ENCODE data around the gene METAP1.
A peak's percentile ranks its signal among the peaks of the same experiment; 100 is the strongest.
"Not testable (repeated sequence)": the region's sequence is repeated elsewhere in the genome, so short reads cannot be mapped to it uniquely, and the experiment has no call there.

The METAP1 gene

DNA sequence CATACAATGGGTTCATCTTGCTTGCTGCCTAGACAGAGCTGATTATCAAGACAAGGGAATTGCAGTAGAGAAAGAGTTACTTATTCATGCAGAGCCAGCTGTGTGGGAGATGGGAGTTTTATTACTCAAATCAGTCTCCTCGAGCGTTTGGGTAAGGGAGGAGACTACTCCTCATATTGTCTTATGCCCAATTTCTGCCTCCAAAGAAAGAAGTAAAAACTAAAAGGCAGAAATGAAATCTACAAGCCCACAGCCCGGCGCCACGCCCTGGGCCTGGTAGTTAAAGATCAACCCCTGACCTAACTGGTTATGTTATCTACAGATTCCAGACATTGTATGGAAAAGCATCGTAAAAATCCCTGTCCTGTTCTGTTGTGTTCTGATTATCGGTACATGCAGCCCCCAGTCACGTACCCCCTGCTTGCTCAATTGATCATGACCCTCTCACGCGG, 28.3 kb downstream of the METAP1 start:
- DNase-seq; H3K4me1 ChIP-seq (ENCODE audit: control insufficient read depth, insufficient read depth, low read length, poor library complexity, severe bottlenecking): not testable (repeated sequence)

DNA sequence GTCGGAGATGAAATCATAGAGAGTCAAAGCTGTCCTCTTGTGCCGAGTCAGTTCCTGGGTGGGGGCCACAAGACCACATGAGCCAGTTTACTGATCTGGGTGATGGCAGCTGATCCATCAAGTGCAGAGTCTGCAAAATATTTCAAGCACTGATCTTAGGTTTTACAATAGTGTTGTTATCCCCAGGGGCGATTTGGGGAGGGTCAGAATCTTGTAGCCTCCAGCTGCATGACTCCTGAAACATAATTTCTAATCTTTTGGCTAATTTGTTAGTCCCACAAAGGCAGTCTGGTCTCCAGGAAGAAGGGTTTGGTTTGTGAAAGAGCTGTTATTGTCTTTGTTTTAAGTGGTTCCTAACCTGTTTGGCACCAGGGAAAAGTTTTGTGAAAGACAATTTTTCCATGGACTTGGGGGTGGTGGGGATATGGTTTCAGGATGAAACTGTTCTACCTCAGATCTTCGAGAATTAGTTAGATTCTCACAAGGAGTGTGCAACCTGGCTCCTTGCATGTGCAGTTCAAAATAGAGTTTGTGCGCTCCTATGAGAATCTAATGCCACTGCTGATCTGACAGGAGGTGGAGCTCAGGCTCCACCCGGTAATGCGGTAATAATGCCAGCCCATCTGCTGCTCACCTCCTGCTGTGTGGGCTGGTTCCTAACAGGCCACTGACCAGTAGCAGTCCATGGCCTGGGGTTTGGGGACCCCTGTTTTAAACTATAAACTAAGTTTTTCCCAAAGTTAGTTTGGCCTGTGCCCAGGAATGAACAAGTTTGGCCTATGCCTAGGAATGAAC, 29.2 kb downstream of the METAP1 start:
- Histone ChIP-seq H3K4me1 (ENCODE audit: control insufficient read depth, insufficient read depth, low read length, poor library complexity, severe bottlenecking) (no peaks in the 10 kb centered on the region), H3K9me3 (ENCODE audit: control insufficient read depth, low read length) (peaks cover 13% of the 10 kb centered on the region), H3K4me3 (ENCODE audit: insufficient read depth, low read depth, low read length, poor library complexity, severe bottlenecking) (no peak overlapping the region), H3K27me3 (replicated peaks; ENCODE audit: control insufficient read depth, insufficient read depth, low read length, poor library complexity, severe bottlenecking) (no peaks in the 10 kb centered on the region), H3K36me3 (ENCODE audit: control insufficient read depth, insufficient read depth, low read length) (no peaks in the 10 kb centered on the region), H3K27ac (ENCODE audit: insufficient read depth, low read length, poor library complexity, severe bottlenecking) (no peak overlapping the region)
- no peak for DNase-seq

More for the DNA sequence above, 28.3 kb downstream of the METAP1 start:
- H3K9me3 ChIP-seq (ENCODE audit: control insufficient read depth, low read length): peaks cover 13% of the 10 kb centered on the region
- not testable (repeated sequence) for H3K4me3 ChIP-seq (ENCODE audit: insufficient read depth, low read depth, low read length, poor library complexity, severe bottlenecking); H3K27me3 ChIP-seq (replicated peaks; ENCODE audit: control insufficient read depth, insufficient read depth, low read length, poor library complexity, severe bottlenecking); H3K36me3 ChIP-seq (ENCODE audit: control insufficient read depth, insufficient read depth, low read length); H3K27ac ChIP-seq (ENCODE audit: insufficient read depth, low read length, poor library complexity, severe bottlenecking)

DNA sequence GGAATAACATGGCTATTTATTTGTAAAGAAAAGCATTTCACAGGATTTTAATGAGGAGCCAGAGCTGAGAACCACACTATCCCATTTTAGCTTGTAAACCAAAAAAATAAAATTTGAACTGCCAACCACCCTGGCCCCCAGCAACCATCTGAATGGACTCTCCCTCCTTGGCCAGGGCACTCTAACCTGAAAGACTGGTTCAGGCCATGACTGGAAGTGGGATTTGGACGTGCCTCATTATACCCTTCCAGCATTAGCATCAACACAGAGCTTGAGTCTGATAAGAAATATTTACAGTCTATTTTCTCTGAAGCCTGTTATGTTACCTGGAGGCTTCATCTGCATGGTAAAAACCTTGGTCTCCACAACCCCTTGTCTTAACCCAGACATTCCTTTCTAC, 30.0 kb downstream of the METAP1 start:
- H3K4me1 ChIP-seq (ENCODE audit: control insufficient read depth, insufficient read depth, low read length, poor library complexity, severe bottlenecking): peaks cover 4% of the 10 kb centered on the region
- H3K27ac ChIP-seq (ENCODE audit: insufficient read depth, low read length, poor library complexity, severe bottlenecking): no peak overlapping the region
- no peaks in the 10 kb centered on the region for H3K27me3 ChIP-seq (replicated peaks; ENCODE audit: control insufficient read depth, insufficient read depth, low read length, poor library complexity, severe bottlenecking)
- no peak for DNase-seq
- no peaks in the 10 kb centered on the region for H3K36me3 ChIP-seq (ENCODE audit: control insufficient read depth, insufficient read depth, low read length)
- peaks cover 12% of the 10 kb centered on the region for H3K9me3 ChIP-seq (ENCODE audit: control insufficient read depth, low read length)
- no peak overlapping the region for H3K4me3 ChIP-seq (ENCODE audit: insufficient read depth, low read depth, low read length, poor library complexity, severe bottlenecking)

DNA sequence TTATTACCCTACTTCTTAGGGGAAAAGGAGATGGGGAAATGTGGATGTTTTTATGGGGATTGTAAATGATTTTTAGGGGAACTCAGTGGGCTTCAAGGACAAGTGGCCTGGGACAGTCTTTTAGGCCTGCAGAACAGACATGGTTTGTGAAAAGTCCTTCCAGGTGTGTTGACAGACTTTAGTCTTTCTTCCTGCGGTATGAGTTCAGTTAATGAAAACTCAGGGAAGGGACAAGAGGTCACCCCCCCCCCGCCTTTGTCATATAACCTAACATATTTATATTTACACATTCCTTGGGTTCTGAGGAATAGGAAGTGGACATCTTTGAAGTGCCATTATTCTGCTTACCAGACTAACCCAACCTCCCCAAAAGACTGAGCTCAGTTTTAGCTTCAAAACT, 31.8 kb downstream of the METAP1 start:
- H3K4me1 ChIP-seq (ENCODE audit: control insufficient read depth, insufficient read depth, low read length, poor library complexity, severe bottlenecking): peaks cover 4% of the 10 kb centered on the region
- DNase-seq: no peak
- H3K27me3 ChIP-seq (replicated peaks; ENCODE audit: control insufficient read depth, insufficient read depth, low read length, poor library complexity, severe bottlenecking): no peaks in the 10 kb centered on the region
- no peak overlapping the region for H3K27ac ChIP-seq (ENCODE audit: insufficient read depth, low read length, poor library complexity, severe bottlenecking)
- no peaks in the 10 kb centered on the region for H3K9me3 ChIP-seq (ENCODE audit: control insufficient read depth, low read length)
- H3K4me3 ChIP-seq (ENCODE audit: insufficient read depth, low read depth, low read length, poor library complexity, severe bottlenecking): no peak overlapping the region
- no peaks in the 10 kb centered on the region for H3K36me3 ChIP-seq (ENCODE audit: control insufficient read depth, insufficient read depth, low read length)

DNA sequence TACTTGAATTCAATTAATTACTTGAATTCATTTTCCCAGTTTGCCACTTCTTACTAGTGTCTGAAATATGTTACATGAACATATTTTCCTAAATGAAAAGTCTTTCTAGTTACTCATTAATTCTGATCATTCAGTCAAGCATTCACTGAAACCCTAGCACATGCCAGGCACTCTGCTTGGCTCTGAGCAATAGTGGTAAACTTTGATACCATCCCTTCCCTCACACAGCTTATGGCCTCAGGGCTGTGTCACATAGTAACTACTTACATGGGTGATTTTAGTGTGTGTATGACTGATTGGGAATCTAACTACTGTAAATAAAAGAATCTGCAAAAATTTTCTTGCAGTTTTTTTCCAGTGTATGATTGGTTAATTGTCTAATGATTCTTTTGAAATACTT, 32.7 kb downstream of the METAP1 start:
- H3K4me1 ChIP-seq (ENCODE audit: control insufficient read depth, insufficient read depth, low read length, poor library complexity, severe bottlenecking): peaks cover 4% of the 10 kb centered on the region
- H3K27ac ChIP-seq (ENCODE audit: insufficient read depth, low read length, poor library complexity, severe bottlenecking): no peak overlapping the region
- no peaks in the 10 kb centered on the region for H3K36me3 ChIP-seq (ENCODE audit: control insufficient read depth, insufficient read depth, low read length)
- H3K4me3 ChIP-seq (ENCODE audit: insufficient read depth, low read depth, low read length, poor library complexity, severe bottlenecking): no peak overlapping the region
- no peaks in the 10 kb centered on the region for H3K9me3 ChIP-seq (ENCODE audit: control insufficient read depth, low read length)
- H3K27me3 ChIP-seq (replicated peaks; ENCODE audit: control insufficient read depth, insufficient read depth, low read length, poor library complexity, severe bottlenecking): no peaks in the 10 kb centered on the region
- DNase-seq: no peak

DNA sequence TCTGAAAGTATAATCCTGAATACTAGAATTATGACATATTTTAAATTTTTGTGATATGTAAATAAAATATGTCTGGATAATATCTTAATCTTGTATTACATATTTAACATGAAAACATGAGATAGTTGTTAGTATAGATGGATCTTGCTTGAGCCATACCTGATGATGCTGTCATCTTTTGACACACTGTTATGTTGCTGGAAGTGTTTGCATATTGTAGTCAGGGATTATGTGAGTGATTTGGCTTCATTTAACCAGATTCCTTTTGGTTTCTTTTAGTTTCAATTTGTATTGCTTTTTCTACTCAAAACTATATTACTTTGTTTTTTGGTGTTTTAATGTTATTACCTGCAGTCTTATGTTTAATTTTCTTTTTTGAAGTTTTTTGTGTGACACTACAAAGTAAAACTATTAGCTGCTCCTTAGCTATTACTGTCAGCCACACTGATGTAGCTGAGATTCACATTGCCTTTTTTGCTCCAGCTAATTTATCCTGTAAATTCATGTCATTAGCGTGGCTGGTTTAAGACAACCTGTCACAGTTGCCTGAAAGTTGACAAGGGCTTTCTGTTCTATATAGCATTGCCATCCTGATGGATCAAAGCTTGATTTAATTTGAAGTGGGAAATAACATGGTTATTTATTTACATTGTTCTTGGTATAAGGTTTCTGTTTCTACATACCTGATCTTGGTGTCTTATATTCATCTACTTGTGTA, 33.7 kb downstream of the METAP1 start:
- no peak for DNase-seq
- Histone ChIP-seq H3K27me3 (replicated peaks; ENCODE audit: control insufficient read depth, insufficient read depth, low read length, poor library complexity, severe bottlenecking) (no peaks in the 10 kb centered on the region), H3K36me3 (ENCODE audit: control insufficient read depth, insufficient read depth, low read length) (no peaks in the 10 kb centered on the region), H3K9me3 (ENCODE audit: control insufficient read depth, low read length) (no peaks in the 10 kb centered on the region), H3K27ac (ENCODE audit: insufficient read depth, low read length, poor library complexity, severe bottlenecking) (no peak overlapping the region), H3K4me1 (ENCODE audit: control insufficient read depth, insufficient read depth, low read length, poor library complexity, severe bottlenecking) (peaks cover 4% of the 10 kb centered on the region), H3K4me3 (ENCODE audit: insufficient read depth, low read depth, low read length, poor library complexity, severe bottlenecking) (no peak overlapping the region)

DNA sequence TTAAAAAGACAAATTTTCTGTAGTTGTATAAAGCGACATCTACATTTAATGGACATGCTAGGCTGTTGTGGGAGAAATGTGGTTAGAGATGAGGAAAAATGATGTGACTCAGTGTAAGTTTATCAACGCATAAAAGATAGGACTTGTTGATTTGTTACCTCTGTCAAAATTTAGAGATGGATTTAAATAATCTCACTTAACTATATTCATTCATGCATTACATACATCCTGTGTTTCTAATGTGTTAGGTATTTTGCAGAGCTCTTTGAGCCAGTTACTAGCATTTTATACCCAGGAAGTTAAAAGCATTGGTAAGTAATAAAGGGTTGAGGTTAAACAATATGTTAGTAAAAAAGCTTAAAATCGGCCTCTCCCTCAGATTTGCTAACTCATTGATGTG, 34.3 kb downstream of the METAP1 start:
- Histone ChIP-seq H3K9me3 (ENCODE audit: control insufficient read depth, low read length) (no peaks in the 10 kb centered on the region), H3K27ac (ENCODE audit: insufficient read depth, low read length, poor library complexity, severe bottlenecking) (no peak overlapping the region), H3K4me1 (ENCODE audit: control insufficient read depth, insufficient read depth, low read length, poor library complexity, severe bottlenecking) (peaks cover 4% of the 10 kb centered on the region), H3K27me3 (replicated peaks; ENCODE audit: control insufficient read depth, insufficient read depth, low read length, poor library complexity, severe bottlenecking) (no peaks in the 10 kb centered on the region), H3K36me3 (ENCODE audit: control insufficient read depth, insufficient read depth, low read length) (no peaks in the 10 kb centered on the region), H3K4me3 (ENCODE audit: insufficient read depth, low read depth, low read length, poor library complexity, severe bottlenecking) (no peak overlapping the region)
- DNase-seq: no peak

DNA sequence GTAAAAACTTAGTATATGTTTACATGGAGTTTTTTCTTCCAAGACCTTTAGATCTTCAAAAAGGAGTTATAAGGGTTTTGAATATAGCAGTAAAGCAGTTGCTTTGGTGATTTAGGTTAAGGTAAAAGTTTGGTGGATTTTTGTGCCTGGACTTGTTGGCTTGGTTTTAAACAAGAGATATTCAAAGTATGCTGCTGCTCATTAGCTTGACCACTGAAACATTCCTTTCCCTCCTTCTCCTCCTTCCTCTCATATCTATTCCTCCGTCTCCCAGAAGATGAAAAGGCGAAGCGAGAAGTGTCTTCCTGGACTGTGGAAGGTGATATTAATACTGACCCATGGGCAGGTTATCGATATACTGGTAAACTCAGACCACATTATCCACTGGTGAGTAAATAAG, 38.4 kb downstream of the METAP1 start:
- peaks cover 8% of the 10 kb centered on the region for H3K36me3 ChIP-seq (ENCODE audit: control insufficient read depth, insufficient read depth, low read length)
- no peak for DNase-seq

DNA sequence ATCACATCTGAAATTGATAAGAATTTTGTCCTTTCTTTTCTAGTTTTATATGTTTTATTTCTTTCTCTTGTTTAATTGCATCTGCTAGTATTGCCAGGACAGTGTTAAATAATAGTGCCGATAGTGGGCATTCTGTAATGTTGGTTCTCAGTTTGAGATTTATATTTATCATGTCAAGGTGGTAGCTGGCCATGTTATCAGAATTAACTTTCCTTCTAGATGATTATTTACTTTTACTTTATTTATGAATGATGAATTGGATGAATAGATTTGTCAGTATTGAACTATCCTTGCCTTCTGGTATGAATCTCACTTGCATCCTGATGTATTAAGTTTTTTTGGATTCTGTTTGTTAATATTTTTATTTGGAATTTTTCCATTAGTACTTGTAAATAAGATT, 42.7 kb downstream of the METAP1 start:
- peaks cover 8% of the 10 kb centered on the region for H3K36me3 ChIP-seq (ENCODE audit: control insufficient read depth, insufficient read depth, low read length)
- no peaks in the 10 kb centered on the region for H3K27me3 ChIP-seq (replicated peaks; ENCODE audit: control insufficient read depth, insufficient read depth, low read length, poor library complexity, severe bottlenecking)
- H3K4me1 ChIP-seq (ENCODE audit: control insufficient read depth, insufficient read depth, low read length, poor library complexity, severe bottlenecking): peaks cover 5% of the 10 kb centered on the region
- H3K9me3 ChIP-seq (ENCODE audit: control insufficient read depth, low read length): no peaks in the 10 kb centered on the region
- H3K27ac ChIP-seq (ENCODE audit: insufficient read depth, low read length, poor library complexity, severe bottlenecking): no peak overlapping the region
- H3K4me3 ChIP-seq (ENCODE audit: insufficient read depth, low read depth, low read length, poor library complexity, severe bottlenecking): no peak overlapping the region
- no peak for DNase-seq

More for the DNA sequence above, 38.4 kb downstream of the METAP1 start:
- Histone ChIP-seq H3K27me3 (replicated peaks; ENCODE audit: control insufficient read depth, insufficient read depth, low read length, poor library complexity, severe bottlenecking) (no peaks in the 10 kb centered on the region), H3K4me3 (ENCODE audit: insufficient read depth, low read depth, low read length, poor library complexity, severe bottlenecking) (no peak overlapping the region), H3K27ac (ENCODE audit: insufficient read depth, low read length, poor library complexity, severe bottlenecking) (no peak overlapping the region), H3K9me3 (ENCODE audit: control insufficient read depth, low read length) (no peaks in the 10 kb centered on the region), H3K4me1 (ENCODE audit: control insufficient read depth, insufficient read depth, low read length, poor library complexity, severe bottlenecking) (peaks cover 4% of the 10 kb centered on the region)

DNA sequence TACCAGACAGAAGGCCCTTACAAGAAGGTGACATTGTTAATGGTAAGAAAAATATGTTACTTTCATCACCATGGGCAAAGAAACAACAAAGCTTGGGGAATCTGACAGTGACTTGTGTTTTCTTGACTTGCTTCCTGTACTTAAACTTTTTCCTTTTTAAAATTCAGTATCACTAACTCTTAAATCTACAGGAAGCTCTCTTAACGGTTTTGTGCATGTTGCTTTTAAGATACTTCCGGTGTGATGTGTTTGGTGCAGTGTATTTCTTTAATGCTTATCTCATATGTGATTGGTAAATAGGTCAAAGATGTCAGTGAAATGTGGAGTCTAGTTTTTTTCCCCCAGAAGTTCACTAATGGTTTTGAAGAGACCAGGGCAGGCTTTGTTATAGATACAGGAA, 47.8 kb downstream of the METAP1 start:
- Histone ChIP-seq H3K9me3 (ENCODE audit: control insufficient read depth, low read length) (no peaks in the 10 kb centered on the region), H3K4me1 (ENCODE audit: control insufficient read depth, insufficient read depth, low read length, poor library complexity, severe bottlenecking) (peaks cover 15% of the 10 kb centered on the region), H3K27me3 (replicated peaks; ENCODE audit: control insufficient read depth, insufficient read depth, low read length, poor library complexity, severe bottlenecking) (no peaks in the 10 kb centered on the region), H3K4me3 (ENCODE audit: insufficient read depth, low read depth, low read length, poor library complexity, severe bottlenecking) (no peak overlapping the region), H3K27ac (ENCODE audit: insufficient read depth, low read length, poor library complexity, severe bottlenecking) (peak overlapping the region; percentile 54), H3K36me3 (ENCODE audit: control insufficient read depth, insufficient read depth, low read length) (peaks cover 1% of the 10 kb centered on the region)
- no peak for DNase-seq
